ENCODE measurements around the gene RBM24. TPM values are rescaled to one million over a fixed set of nuclear protein-coding genes. Genes with fewer than 3 reads are reported as not detected.

RBM24 gene
- total and polyA plus RNA-seq, 2 of the 13 experiments (the other 11 are each of a cell fraction or from before 2014, with no cell fraction given) = 1.5 to 14.2 TPM

DNA sequence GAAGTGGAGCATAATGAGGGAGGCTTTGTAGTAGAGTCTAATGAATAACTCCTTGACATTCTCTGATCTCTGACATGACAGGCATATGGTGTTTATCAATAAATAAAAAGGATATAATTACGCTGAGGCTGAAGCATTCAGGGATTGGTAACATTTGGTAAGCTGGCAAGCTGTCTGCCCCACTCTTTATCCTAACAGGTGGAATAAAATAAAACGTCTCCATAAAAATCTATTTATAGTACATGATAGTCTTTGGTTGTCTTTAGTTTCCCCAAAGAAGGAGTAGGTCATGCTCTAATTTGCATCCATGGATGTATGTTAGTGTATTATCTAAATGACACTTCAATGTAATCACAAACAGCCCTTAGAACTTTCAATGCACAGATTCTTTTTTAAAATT is 30.9 kb upstream of the RBM24 start (continued):
- TF ChIP-seq ZNF33B (CRISPR knock-in tag; IDR thresholded peaks at IDR 0.05) (no peak), TAF15 (IDR thresholded peaks at IDR 0.05; ENCODE audit: low read depth, low read length, poor library complexity, severe bottlenecking) (no peak), ZNF230 (CRISPR knock-in tag; IDR thresholded peaks at IDR 0.05) (no peak)
- TF ChIP-seq, protein P1, sequence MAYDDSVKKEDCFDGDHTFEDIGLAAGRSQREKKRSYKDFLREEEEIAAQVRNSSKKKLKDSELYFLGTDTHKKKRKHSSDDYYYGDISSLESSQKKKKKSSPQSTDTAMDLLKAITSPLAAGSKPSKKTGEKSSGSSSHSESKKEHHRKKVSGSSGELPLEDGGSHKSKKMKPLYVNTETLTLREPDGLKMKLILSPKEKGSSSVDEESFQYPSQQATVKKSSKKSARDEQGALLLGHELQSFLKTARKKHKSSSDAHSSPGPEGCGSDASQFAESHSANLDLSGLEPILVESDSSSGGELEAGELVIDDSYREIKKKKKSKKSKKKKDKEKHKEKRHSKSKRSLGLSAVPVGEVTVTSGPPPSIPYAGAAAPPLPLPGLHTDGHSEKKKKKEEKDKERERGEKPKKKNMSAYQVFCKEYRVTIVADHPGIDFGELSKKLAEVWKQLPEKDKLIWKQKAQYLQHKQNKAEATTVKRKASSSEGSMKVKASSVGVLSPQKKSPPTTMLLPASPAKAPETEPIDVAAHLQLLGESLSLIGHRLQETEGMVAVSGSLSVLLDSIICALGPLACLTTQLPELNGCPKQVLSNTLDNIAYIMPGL (CRISPR knock-in tag; IDR thresholded peaks at IDR 0.05; ENCODE audit: borderline replicate concordance in 1 of 2, low read depth in 1 of 2) = no peak
- TF ChIP-seq, protein P2, sequence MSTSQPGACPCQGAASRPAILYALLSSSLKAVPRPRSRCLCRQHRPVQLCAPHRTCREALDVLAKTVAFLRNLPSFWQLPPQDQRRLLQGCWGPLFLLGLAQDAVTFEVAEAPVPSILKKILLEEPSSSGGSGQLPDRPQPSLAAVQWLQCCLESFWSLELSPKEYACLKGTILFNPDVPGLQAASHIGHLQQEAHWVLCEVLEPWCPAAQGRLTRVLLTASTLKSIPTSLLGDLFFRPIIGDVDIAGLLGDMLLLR (CRISPR knock-in tag; IDR thresholded peaks at IDR 0.05) = no peak

DNA sequence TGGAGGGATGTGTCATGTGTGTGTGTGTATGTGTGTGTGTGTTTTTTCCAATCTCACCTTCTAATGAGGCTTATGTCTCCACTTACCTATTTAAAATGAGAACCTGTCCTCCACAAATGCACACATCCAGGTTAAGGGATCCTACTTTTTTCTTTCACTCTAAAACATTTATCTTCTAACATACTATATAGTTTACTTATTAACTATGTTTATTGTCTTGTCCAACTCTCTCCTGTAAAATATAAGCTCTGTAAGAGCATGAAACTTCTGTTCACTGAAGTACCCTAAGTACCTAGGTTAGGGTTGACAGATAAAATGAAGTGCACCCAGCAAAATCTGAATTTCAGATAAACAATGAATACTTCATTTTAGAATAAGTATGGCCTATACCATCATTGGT is 29.2 kb upstream of the RBM24 start:
- ATAC-seq (no peak), FAIRE-seq (no peak), DNase-seq (ENCODE audit: low spot score) (no peak)
- H3K9ac ChIP-seq (ENCODE audit: insufficient read depth, low read depth, low read length) = no peak overlapping the region
- H3K4me2 ChIP-seq (ENCODE audit: low read depth, low read length) = no peak overlapping the region
- ChIA-PET POLR2A (no interaction called here), CTCF (ENCODE audit: low intra/inter-chr PET ratio, low total read pairs) (no interaction called here)
- H4K20me1 ChIP-seq (ENCODE audit: insufficient read depth, low read length) = no peaks in the 10 kb centered on the region
- H3K4me3 ChIP-seq (replicated peaks in 1 of 3; ENCODE audit: insufficient read depth in 1 of 3, low read depth in 2 of 3, low read length in 3 of 3) = no peak overlapping the region
- intact Hi-C loops (cut with micrococcal nuclease; ENCODE audit: unreplicated experiment) (no loop called here), in situ Hi-C loops (cut with HindIII; ENCODE audit: extremely low pct_ligation_motif_present, low pct_unique_long_range_greater_than_20kb) (no loop called here)
- no peaks in the 10 kb centered on the region for H3K27me3 ChIP-seq (ENCODE audit: control insufficient read depth in 1 of 2, insufficient read depth in 2 of 2, low read length in 2 of 2)
- no peaks in the 10 kb centered on the region for H3K36me3 ChIP-seq (replicated peaks in 1 of 2; ENCODE audit: control insufficient read depth in 1 of 2, insufficient read depth in 2 of 2, low read length in 2 of 2)
- no peak overlapping the region for H2AFZ ChIP-seq (ENCODE audit: low read length)
- no peaks in the 10 kb centered on the region for H3K4me1 ChIP-seq (ENCODE audit: insufficient read depth, low read length)
- no peak overlapping the region for H3K27ac ChIP-seq (ENCODE audit: extremely low read length, insufficient read depth, low read length)
- TF ChIP-seq PLRG1 (conservative IDR thresholded peaks at IDR 0.05) (no peak), SNAPC2 (CRISPR knock-in tag; IDR thresholded peaks at IDR 0.05) (no peak), U2AF2 (IDR thresholded peaks at IDR 0.05; ENCODE audit: low read depth, low read length) (no peak)
- no peaks in the 10 kb centered on the region for H3K79me2 ChIP-seq (ENCODE audit: insufficient read depth, low read length)
- BruUV-seq (replicated peaks) = no TSS peak
- H3K9me3 ChIP-seq (ENCODE audit: low read length) = no peaks in the 10 kb centered on the region

Measured in HepG2 (cell line).